ENCODE results near the gene SERPIND1.

DNA sequence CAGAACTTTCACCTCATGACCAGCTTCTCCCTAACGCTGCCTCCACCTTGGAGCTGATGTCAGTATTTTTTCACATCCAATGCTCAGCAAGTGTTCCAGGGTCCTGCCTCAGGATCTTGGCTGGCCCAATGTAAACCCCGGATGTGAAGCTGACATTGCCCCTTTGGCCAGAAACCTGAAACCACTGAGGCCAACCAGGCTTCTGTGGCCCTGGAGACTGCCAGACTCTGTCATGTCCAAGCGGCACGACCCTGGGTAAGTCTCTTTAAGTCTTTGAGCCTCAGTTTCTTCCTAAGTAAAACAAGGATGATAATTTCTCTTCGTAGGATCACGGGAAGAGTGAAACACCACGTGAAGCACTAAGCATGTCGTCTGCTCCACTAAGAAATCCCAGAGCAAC lies 22.8 kb downstream of the SERPIND1 start:
- TF ChIP-seq, protein P1, sequence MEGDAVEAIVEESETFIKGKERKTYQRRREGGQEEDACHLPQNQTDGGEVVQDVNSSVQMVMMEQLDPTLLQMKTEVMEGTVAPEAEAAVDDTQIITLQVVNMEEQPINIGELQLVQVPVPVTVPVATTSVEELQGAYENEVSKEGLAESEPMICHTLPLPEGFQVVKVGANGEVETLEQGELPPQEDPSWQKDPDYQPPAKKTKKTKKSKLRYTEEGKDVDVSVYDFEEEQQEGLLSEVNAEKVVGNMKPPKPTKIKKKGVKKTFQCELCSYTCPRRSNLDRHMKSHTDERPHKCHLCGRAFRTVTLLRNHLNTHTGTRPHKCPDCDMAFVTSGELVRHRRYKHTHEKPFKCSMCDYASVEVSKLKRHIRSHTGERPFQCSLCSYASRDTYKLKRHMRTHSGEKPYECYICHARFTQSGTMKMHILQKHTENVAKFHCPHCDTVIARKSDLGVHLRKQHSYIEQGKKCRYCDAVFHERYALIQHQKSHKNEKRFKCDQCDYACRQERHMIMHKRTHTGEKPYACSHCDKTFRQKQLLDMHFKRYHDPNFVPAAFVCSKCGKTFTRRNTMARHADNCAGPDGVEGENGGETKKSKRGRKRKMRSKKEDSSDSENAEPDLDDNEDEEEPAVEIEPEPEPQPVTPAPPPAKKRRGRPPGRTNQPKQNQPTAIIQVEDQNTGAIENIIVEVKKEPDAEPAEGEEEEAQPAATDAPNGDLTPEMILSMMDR (IDR thresholded peaks at IDR 0.05; ENCODE audit: poor library complexity) = no peak
- no peak for TF ChIP-seq EZH2 (IDR thresholded peaks at IDR 0.05; ENCODE audit: borderline replicate concordance)
- TF ChIP-seq EZH2phosphoT487 (IDR thresholded peaks at IDR 0.05; ENCODE audit: low read depth, severe bottlenecking, unreplicated experiment) = no peak
